GM12874 (cell line): ENCODE results near the gene ANO9.

ENCODE experiments used
- CTCF ChIP-seq: IDR thresholded peaks from 2 replicates; pipeline ENCODE4 v1.5.1; 2011; ENCODE audit warnings: low read depth, mild to moderate bottlenecking, control low read depth, low read length, moderate library complexity; ENCODE audit not compliant: insufficient read depth

ANO9 gene

GRCh38 chr11:386483-386882 lies 55.3 kb downstream of the ANO9 start:
- TF ChIP-seq CTCF, result no peak

GRCh38 chr11:385594-386351 lies 56.0 kb downstream of the ANO9 start:
- no peak for TF ChIP-seq CTCF

GRCh38 chr11:384511-384910 lies 57.3 kb downstream of the ANO9 start:
- no peak for TF ChIP-seq CTCF

DNA sequence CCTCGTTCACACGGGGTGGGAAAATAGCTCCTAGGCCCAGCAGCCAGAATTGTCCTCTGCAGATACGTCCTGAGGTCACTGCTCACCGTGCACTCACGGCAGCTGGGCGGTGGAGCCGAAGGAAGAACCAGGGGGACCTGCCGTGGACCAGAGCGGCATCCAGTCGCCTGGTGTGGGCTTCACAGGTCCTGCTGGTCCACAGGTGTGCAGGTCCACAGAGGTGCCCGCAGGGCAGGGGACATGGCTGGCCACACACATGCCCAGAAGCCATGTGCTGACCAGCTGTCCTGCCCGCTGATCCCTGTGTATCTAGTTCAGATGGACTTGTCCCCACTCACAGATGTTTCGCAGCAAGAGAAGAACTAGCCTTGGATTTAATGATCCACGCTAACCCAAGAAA lies 58.4 kb downstream of the ANO9 start:
- TF ChIP-seq CTCF, result no peak

DNA sequence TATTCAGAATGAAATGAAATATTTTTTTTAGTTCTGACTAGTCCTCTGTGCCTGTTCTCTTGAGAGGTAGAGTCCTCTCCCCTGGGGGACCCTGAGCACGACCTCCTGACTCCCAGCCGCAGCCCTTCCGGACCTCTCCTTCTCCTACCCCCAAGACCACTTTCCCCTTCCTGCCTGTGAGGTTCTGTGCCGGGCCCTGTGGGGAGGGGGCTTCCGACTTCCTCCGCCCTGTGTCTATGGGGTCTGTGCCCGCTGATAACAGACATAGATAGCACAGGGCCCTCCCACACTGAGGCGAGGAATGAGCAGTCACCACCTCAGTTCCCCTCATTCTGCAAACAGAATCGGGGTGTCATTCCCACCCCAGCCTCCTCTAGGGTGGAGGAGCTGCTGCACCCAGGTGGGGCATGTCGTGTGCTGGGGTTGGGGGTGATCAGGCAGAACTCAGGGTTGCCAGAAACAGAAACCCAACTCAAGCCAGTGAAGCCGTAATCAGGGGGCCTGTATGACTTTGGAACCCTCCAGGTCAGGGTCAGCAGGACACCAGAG lies 59.7 kb downstream of the ANO9 start:
- TF ChIP-seq CTCF, result no peak

GRCh38 chr11:381501-382072 lies 60.2 kb downstream of the ANO9 start:
- TF ChIP-seq CTCF, result no peak

DNA sequence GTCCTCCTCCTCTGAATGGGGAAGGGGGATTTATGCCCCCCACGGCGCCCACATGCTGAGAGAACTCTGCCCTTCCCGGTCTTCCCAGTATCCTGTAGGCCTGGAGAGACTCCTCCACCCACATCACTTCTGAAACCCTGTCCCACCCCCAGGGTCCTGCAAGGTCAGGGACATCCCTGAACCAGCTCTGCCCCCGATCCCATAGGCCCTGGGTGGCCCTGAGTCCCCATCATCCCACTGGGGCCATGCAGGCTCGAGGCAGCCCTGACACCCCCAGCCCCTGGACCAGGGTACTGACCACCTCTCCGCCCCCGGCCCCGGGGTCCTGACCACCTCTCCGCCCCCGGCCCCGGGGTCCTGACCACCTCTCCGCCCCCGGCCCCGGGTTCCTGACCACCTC lies 60.8 kb downstream of the ANO9 start:
- no peak for TF ChIP-seq CTCF
